ENCODE data around the gene BRD3OS.

GRCh38 chr9:134026581-134026980 lies 1.3 kb downstream of the BRD3OS start:
- TF ChIP-seq CTCF (IDR thresholded peaks at IDR 0.05) = no peak
- TF ChIP-seq POLR2A (IDR thresholded peaks at IDR 0.05) = no peak

Measured in upper lobe of left lung (tissue), 4 donors.